Skeletal muscle cell (primary cell): ENCODE results near the gene CD6.

Experiments used
- DNase-seq: peaks from one replicate; pipeline ENCODE4 v3.0.0-alpha.2; 2010; ENCODE audit warnings: low read depth
- H3K4me3 ChIP-seq: 2 replicates; pipeline ENCODE4 v1.5.1; 2011; ENCODE audit warnings: low read depth, mild to moderate bottlenecking, control low read depth, low read length, moderate library complexity

Gene CD6

GRCh38 chr11:61041755-61042518, 70.5 kb downstream of the CD6 start:
- DNase-seq: no peak
- H3K4me3 ChIP-seq: no peak overlapping the region

GRCh38 chr11:61042537-61042936, 71.1 kb downstream of the CD6 start:
- H3K4me3 ChIP-seq: no peak overlapping the region
- DNase-seq: no peak

GRCh38 chr11:61042961-61043540, 71.6 kb downstream of the CD6 start:
- H3K4me3 ChIP-seq: no peak overlapping the region
- DNase-seq: no peak

DNA sequence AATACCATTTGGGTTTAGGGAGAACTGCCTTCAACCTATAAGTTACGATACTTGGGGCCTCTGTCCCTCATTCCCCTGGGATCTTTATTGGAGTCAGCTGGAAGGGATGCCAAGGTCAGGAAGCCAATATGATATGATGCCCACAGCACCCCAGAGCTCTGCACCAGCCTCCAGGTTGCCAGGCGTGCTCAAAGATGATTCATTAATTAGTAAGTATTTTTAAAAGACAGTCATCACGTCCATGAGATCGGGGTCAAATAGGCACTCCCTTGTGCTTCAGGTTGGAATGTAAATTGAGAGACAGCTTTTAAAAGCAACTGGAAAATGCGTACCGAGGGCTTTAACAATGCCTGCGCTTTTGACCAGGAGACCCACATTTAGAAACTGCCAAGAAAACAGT, 73.8 kb downstream of the CD6 start:
- DNase-seq: no peak
- H3K4me3 ChIP-seq: no peak overlapping the region

DNA sequence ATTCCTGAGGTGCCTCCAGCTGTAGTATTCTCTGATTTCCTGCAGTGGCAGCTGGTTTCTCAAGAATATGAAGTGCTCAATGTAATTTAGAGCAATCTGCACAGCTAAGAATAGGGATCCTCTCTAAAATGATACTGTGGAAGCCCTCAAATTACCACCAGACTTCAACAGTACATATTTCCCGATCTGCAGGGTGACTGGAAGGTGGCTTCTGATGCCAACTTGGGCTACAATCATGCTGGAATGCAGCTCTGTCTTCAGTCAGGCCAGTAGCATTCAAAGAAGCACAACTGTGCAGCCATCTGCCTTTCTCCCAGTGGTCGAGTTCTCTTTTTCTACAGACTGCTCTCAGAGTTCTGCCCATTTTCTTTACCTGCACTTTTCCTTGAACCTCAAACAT, 75.4 kb downstream of the CD6 start:
- no peak overlapping the region for H3K4me3 ChIP-seq
- DNase-seq: no peak

DNA sequence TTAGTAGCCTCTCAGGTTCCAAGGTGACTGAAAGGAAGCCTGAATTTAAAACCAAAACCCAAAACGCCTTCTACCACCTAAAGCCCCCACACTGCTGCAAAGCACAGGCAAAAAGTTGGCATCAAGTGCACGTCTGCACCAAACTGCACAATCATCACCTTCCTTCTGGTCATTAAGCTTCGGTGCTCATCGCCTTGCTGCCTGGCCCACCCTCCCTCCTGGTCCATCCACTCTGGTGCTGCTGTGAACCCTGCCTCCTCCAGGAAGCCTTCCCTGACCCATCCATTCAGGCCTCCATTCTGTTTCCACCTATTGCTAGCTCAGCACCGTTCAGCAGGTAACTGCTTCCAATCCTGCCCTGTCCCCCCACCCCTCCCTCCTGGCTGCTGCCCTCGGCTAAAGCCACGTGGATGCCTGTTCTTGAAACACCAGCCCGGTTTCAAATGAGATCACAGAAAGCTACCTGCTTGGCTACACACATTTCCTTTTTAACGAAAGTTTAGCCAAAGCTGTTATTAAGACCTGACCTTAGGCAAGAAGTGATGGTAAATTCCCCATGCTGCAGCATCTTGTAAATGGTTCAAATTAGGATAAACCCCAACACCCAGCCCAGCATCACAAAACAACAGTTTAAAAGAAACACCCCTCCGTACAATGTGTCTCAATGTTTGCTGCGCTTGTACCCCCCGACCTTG, 77.0 kb downstream of the CD6 start:
- no peak for DNase-seq
- no peak overlapping the region for H3K4me3 ChIP-seq

GRCh38 chr11:61049063-61049377, 77.5 kb downstream of the CD6 start:
- DNase-seq: no peak
- H3K4me3 ChIP-seq: no peak overlapping the region

GRCh38 chr11:61049859-61050258, 78.4 kb downstream of the CD6 start:
- no peak for DNase-seq
- H3K4me3 ChIP-seq: no peak overlapping the region

DNA sequence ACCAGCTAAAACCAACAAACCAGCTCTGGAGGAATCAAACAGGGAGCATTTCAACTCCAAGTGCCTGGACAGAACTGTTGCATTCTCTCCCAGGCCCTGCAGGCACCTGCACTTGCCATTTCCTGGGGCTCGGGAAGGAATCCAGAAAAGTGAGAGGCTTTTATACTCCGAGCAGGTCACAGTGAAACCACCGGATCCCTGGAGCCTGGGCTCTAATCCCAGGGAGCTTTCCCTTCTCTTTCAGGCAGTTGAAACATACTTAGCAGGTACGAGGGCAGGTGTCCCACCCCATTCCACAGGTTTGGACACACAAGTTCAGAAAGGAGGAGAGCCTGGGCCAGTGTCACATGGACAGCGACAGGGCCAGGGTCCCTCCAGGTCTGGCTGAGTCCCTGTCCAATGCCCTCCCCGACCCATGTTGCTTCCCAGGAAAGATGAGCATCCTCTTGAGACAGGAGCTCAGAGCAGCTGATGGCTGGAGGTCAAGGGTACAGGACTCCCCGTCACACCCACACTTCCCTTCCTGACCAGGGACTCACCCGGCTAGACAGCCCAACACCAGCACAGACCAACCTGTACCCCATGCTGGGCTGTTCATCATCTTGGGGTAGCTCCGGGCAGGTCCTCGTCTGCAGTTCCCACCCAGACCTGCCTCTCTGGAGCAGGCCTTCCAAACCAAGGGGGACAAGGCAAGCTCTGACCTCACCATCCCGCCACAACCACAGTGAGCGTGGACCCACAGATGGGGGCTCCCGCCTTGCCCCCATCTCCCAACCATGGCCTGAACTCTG, 80.9 kb downstream of the CD6 start:
- H3K4me3 ChIP-seq: no peak overlapping the region
- no peak for DNase-seq

GRCh38 chr11:61053191-61053590, 81.7 kb downstream of the CD6 start:
- no peak overlapping the region for H3K4me3 ChIP-seq
- no peak for DNase-seq

- DNase-seq: no peak
- H3K4me3 ChIP-seq: no peak overlapping the region
Observed at GRCh38 chr11:61054513-61054912, 83.0 kb downstream of the CD6 start.

DNA sequence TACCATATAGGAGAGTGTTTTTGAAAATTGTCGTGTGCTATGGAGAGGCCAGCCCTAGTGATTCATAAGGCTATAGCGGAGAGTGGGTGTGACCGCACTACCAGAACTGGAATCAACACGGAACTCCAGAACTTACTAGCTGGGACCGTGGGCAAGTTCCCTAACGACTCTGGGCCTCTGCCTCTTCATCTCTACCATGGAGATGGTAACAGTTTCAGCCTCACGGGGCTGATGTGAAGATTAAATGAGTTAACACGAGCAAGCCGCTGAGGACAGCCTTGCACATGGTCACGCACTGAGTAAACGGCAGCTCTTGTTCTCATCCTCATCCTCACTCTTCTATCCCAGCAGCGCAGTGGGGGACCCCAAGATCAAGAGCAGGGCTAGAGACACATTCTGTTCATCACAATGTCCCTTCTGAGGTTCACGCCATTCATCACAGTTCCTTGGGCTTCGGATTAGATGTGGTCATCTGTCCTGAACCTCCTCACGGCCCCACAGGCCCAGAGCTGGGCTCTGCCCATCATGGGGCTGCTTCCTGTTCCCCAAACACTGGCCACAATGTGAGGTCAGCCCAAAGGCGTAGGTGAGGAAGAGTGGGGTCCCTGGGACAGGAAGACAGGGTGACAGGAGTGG, 83.6 kb downstream of the CD6 start:
- H3K4me3 ChIP-seq: no peak overlapping the region
- DNase-seq: no peak

GRCh38 chr11:61055776-61056175, 84.3 kb downstream of the CD6 start:
- H3K4me3 ChIP-seq: no peak overlapping the region
- no peak for DNase-seq

GRCh38 chr11:61056571-61056970, 85.1 kb downstream of the CD6 start:
- no peak overlapping the region for H3K4me3 ChIP-seq
- no peak for DNase-seq

GRCh38 chr11:61056981-61057380, 85.5 kb downstream of the CD6 start:
- DNase-seq: no peak
- no peak overlapping the region for H3K4me3 ChIP-seq

DNA sequence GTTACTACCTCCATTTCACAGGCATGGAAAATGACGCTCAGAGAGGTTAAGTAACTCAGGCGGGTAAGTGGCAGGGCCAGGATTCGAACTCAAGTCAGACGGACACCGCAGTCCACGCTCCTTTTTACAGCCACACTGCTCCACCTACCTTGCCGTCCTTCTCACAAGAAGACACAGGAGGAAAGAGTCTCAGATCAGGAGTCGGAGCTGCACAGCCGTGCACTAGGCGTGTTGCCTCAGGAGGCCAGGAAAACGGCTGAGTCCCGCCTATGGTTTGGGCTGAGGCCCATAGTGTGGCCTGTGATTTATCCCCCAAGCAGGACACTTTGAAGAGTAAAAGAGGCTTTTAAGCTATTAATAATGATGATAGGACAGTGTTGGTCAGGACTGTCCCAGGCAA, 86.1 kb downstream of the CD6 start:
- H3K4me3 ChIP-seq: no peak overlapping the region
- no peak for DNase-seq

DNA sequence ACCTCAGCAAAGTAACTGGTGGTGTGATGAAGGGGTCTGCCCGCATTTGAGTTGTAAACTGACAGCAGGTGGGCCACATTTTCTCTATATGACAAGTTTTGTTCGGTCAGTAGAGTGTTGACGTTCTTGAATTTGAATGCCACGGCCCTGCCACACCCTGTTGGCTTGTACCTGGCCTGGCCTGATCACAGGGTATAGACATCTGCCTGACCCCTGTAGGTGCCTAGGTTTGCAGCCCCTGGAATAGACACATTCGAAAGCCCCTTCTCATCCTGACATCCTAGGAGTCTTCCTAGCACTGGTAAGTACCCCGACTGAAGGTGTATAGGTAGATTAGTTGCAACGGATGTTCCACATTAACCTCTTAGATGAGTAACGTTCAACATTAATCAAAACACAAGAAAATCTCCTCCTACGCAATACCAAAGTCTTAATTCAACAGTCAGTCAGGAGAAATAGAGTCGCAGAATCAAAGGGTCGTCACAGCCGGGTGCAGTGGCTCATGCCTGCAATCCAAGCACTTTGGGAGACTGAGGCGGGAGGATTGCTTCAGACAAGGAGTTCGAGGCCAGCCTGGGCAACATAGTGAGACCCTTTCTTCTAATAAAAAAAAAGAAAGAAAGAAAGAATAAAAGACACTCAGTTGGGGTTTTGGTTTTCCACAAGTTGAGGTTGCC, 87.2 kb downstream of the CD6 start:
- no peak overlapping the region for H3K4me3 ChIP-seq
- DNase-seq: no peak

DNA sequence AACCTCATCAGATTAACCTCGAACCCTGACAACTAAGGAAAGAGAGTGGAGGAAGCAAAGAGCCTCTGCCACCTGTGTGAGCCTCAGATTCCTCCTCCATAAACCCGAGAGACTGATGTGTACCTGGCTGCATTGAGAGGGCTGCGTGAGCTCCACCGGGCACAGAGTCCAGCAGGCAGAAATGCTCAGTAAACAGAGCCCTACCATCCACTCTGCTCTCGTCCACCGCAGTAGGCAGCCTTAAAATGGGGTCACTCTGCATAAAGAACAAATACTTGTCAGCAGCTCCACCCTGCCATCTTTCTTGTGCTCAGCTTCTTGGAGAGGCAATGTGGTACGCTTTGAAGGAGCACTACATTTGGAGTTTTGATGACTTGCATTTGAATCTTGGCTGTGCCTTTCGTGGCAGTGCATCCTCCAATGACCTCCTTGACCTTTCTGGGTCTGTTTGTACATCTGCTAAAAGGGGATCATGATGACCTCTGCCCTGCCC, 87.8 kb downstream of the CD6 start:
- no peak for DNase-seq
- H3K4me3 ChIP-seq: no peak overlapping the region
